ENCODE measurements around the gene GUF1.
A peak's percentile ranks its signal among the peaks of the same experiment; 100 is the strongest.
"Not testable (repeated sequence)": the region's sequence is repeated elsewhere in the genome, so short reads cannot be mapped to it uniquely, and the experiment has no call there.

The GUF1 gene

DNA sequence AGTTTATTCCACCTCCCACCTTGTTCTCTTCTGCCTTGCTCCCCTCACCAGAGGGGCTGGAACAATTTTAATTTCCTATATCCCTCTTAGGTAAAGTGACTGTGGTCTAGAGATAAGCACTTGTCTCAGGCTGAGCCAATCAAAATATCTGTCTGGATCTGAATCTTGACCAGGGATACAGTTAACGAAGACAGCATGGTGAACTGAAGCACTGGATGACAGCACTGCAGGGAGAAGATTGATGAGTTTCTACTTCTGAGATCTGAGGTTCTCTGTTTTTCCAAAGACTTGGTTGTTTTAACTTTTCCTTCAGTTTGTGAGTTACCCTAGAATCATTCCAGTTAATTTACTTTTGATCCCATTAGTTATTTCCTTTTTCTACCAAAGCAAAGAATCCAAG lies 34.9 kb downstream of the GUF1 start:
- DNase-seq = no peak

DNA sequence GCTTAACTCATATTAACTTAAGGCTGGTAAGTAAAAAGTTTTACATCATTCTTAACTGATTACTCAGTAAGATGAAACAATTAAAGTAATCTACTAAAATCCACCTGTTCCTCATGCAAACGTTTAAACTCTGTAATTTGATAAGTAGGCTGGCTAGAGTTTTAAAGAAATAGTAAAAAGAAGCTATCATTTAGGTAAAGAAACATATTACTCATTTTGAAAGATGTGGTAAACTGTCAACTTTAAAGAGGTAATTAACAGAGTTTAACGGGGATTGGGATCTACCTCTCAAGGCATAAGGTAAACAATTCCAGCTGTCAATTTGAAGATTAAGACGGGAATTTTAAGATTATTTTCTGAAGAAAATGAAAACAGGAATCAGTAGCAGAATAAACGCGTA lies 38.4 kb downstream of the GUF1 start:
- no peak for DNase-seq

GRCh38 chr4:44720371-44720770 lies 42.2 kb downstream of the GUF1 start:
- no peak for DNase-seq

- DNase-seq = no peak
These were observed 43.8 kb downstream of the GUF1 start for GRCh38 chr4:44722001-44722400.

- DNase-seq = no peak
These were observed 46.9 kb downstream of the GUF1 start for GRCh38 chr4:44725166-44725565.

DNA sequence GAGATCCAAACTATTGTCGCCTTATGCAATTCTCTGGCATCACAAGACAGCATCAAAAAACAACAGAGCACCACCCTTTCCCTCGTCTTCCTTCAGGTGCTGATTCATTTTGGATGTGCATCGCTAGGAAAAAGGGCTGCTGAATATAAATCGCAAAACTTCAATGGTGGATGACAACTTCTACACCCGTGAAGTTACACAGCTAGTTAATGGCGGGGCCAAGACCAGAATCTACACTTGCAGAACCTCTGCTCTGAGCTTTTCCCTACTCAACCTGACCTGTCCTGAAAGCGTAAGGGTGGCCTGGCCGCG lies 47.5 kb downstream of the GUF1 start:
- DNase-seq = no peak

DNA sequence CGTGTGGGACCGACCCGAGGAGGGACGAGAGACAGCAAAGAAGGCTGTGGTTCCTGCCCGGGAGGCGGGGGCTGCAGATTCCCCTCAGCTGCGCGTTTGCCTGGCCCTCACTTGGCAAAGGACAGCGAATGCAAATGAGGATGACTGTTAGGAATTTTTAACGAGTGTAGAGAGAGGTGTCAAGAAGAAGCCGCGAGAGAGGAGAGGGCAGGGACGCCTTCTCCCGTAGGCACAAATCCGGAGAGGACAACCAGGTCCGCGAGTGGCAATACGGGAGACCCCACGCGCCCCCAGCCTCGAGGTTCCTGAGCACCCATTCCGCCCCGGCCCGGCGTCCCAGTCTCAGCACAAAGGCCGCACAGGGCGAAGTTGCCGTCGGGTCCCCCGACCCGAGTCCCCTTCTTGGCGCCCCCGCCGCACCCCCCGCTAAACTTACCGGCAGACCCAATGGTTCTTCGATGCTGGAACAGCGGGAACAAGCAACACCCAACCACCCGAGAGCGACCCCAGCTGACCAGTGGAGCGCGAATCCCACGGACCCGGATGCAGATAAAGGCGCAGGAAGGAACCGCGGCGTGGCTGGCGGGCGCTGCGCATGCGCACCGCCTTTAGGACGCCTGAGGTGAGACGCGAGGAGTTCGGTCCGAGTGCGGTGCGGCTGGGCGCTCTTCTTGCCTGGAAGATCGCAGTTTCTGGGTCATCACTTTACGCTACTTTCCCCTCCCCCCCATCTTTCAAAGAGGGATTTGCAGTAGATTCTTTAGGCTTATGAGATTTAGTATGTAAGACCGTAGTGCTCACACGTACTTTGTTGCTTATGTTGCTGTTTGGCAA lies 48.0 kb downstream of the GUF1 start, which contains the start of gene GNPDA2:
Gene GNPDA2, minus strand, starts transcription at position 519 of the 834 bp plus-strand sequence. CDS start 4,349 bp downstream, outside the sequence.
- DNase-seq = peak; percentile 70

- DNase-seq = no peak
These were observed 49.3 kb downstream of the GUF1 start for GRCh38 chr4:44727471-44727870.

DNA sequence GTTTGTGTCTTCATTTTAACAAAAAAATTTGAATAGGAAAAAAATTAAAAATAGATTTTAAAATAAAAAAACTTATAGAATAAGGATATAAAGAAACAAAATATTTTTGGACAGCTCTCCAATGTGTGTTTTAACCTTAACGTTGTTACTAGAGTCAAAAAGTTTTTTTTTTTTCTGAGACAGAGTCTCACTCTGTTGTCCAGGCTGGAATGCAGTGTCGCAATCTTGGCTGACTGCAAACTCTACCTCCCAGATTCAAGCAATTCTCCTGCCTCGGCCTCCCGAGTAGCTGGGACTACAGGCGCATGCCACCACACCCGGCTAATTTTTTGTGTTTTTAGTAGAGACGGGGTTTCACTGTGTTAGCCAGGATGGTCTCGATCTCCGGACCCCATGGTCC lies 50.5 kb downstream of the GUF1 start:
- DNase-seq = not testable (repeated sequence)

DNA sequence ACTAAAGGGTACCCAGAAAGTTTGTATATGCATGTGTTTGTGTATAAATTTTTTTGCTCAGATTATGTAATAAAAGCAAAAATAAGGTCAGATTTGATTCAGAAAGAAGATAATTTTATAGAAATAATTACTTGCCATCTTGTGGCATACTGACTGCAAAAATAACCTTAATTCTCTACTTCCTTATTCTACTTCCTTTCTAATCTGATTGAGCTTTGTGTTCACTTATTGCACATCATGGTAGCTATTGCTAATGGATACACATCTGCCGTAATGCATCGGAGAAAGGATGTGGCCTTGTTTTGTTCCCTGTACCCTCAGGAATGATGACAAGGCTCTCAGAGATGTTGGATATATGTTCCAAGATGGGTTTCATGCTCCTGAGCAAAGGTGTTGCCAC lies 58.7 kb downstream of the GUF1 start:
- no peak for DNase-seq

- DNase-seq = no peak
These were observed 60.4 kb downstream of the GUF1 start for GRCh38 chr4:44738615-44739014.

DNA sequence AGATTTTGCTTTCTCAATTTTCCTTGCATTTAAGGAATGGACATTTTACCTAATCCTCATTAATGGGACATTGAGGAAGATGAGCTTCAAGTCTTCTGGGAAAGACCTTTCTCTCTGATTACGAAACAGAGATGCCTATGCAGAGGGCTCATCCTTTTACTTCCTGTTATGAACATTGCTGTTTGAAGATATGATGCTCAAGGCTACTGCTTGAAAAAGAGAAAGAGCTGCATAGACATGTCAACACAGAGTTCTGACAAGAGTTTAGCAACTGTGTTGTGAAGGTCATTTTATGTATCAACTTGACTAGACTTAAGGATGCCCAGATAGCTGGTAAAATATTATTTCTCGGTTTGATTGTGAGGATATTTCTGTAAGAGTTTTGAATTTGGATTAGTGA lies 62.0 kb downstream of the GUF1 start:
- no peak for DNase-seq
